Psoas muscle (tissue), 8 donors: ENCODE measurements around the gene SMG6. TPM values are rescaled to one million over a fixed set of nuclear protein-coding genes. Genes with fewer than 3 reads are reported as not detected.
A peak's percentile ranks its signal among the peaks of the same experiment; 100 is the strongest.

Experiments
- ATAC-seq, 4 donors: fragments of 200-7000 bp; cut with Tn5 transposase; one replicate each; pipeline ENCODE4 v1.9.1; 2020; ENCODE audit warnings: moderate library complexity in 3 of 4, mild to moderate bottlenecking in 2 of 4
- DNase-seq, 2 donors: peaks; one replicate each; pipeline ENCODE4 v3.0.0-alpha.2; 2020
- H3K27ac ChIP-seq: fragments of 200-600 bp; one replicate; pipeline ENCODE4 v1.8.0; 2022
- H3K27me3 ChIP-seq, 3 donors: fragments of 200-600 bp in 1 of 3; one replicate each; pipeline versions ENCODE4 v1.6.1 to v1.8.0; 2013 to 2022; ENCODE audit warnings: low read length in 2 of 3, mild to moderate bottlenecking in 2 of 3, moderate library complexity in 1 of 3; ENCODE audit not compliant: insufficient read depth in 3 of 3
- H3K36me3 ChIP-seq, 2 donors: fragments of 200-600 bp in 1 of 2; one replicate each; pipeline versions ENCODE4 v1.6.1 to v1.8.0; 2013 to 2022; ENCODE audit warnings: low read depth in 1 of 2, mild to moderate bottlenecking in 1 of 2, moderate library complexity in 1 of 2; ENCODE audit not compliant: insufficient read depth in 1 of 2
- H3K4me1 ChIP-seq: fragments of 200-600 bp; one replicate; pipeline ENCODE4 v1.8.0; 2022
- H3K4me3 ChIP-seq: fragments of 200-600 bp; one replicate; pipeline ENCODE4 v1.8.0; 2022; ENCODE audit warnings: mild to moderate bottlenecking
- H3K9me3 ChIP-seq: fragments of 200-600 bp; one replicate; pipeline ENCODE4 v1.8.0; 2022
- WGBS, 3 donors: extraction: QIAGEN DNeasy Blood & Tissue Kit; methylation state at CpG; one replicate each; pipeline versions ENCODE4 v1.1.6 to v1.1.7; 2013; 5-methylcytosine and 5-hydroxymethylcytosine counted together
- intact Hi-C, 2 donors: fragments of 100-400 bp; cut with DNase I; formaldehyde crosslinking; loops; one replicate each; pipeline versions ENCODE4 v1.11.0 to v1.14.2; 2022
- polyA plus RNA-seq, 3 donors: library from polyadenylated mRNA; stranded (reverse); fragments of 200-250 nt; gene quantifications; one replicate each; pipeline ENCODE4 v1.2.3, GENCODE V29; 2013
- total RNA-seq, 4 donors: library from RNA; stranded (reverse); fragmentation: NEBNext Ultra II Directional in 2 of 4; extraction: Animal tissue kit (Norgen Biotek cat#: 25700) in 2 of 4; gene quantifications; one replicate each; pipeline versions ENCODE4 v1.2.1 to v1.2.4, GENCODE V29; 2021 to 2023
- TF ChIP-seq, protein P1 (sequence below): fragments of 200-600 bp; IDR thresholded peaks from one replicate; pipeline ENCODE4 v1.8.0; 2022; ENCODE audit warnings: antibody characterized with exemption
- donor health status: healthy with polysubstance abuse.
- donor health status: DM: no; HTN: no; CAD: no; lungs with moderate emphysema.
- donor health status: Bipolar disorder and iron deficiency.
- donor health status: healthy.
- donor health status: DM: yes; HTN: yes; CAD: no.
- donor health status: DM: no; HTN: no; CAD: no.
- donor health status: DM: no; HTN: no; CAD: no.
- donor health status: DM: yes; HTN: yes; CAD: no.

SMG6 gene
- total and polyA plus RNA-seq, 7 donors: 9.4 to 24.1 (median 16.3) TPM

DNA sequence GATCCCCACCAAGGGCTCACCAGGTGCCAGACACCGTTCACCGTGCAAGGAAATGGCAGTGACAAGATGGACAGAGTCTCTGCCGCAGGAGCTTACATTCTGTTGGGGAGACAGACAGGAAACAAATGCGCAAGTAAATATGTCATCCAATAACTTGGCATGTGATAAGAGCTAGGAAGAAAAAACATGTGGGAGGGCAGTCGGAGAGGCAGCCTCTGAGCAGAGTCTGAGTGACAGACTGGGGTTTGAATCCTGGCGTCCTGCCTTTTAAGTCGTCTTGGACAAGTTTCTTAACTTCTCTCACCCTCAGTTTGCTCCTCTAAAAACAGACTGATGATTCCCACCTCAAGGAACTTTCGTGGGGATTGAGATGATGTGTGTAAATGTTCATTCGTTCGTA is 40.9 kb upstream of the SMG6 start:
- TF ChIP-seq, protein P1, sequence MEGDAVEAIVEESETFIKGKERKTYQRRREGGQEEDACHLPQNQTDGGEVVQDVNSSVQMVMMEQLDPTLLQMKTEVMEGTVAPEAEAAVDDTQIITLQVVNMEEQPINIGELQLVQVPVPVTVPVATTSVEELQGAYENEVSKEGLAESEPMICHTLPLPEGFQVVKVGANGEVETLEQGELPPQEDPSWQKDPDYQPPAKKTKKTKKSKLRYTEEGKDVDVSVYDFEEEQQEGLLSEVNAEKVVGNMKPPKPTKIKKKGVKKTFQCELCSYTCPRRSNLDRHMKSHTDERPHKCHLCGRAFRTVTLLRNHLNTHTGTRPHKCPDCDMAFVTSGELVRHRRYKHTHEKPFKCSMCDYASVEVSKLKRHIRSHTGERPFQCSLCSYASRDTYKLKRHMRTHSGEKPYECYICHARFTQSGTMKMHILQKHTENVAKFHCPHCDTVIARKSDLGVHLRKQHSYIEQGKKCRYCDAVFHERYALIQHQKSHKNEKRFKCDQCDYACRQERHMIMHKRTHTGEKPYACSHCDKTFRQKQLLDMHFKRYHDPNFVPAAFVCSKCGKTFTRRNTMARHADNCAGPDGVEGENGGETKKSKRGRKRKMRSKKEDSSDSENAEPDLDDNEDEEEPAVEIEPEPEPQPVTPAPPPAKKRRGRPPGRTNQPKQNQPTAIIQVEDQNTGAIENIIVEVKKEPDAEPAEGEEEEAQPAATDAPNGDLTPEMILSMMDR: no peak
- intact Hi-C loops: no loop called here
- 83 to 88% (median 86%) methylated on average over 10 of the region's 10 CpGs for WGBS, 3 donors

DNA sequence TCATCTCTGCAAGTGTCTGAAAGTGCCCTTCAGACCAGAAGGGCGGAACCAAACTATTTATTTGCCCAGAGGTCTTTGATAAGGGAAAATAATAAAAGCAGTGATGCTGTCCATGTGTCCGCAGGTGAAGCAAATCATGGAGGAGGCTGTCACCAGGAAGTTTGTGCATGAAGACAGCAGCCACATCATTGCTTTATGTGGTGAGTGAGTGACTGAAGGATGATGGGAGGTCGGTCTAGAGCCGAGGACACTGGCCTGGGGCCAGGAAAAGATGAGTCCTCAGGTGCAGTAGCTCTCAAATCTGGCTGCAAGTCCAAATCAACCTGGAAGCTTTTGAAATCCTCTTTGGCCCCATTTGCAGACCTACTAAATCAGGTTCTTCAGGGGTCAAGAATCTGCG is 39.8 kb upstream of the SMG6 start:
- Histone ChIP-seq H3K4me1 (peaks cover 15% of the 10 kb centered on the region), H3K27ac (no peak overlapping the region), H3K27me3 (no peaks in the 10 kb centered on the region), H3K4me3 (no peak overlapping the region), H3K9me3 (no peaks in the 10 kb centered on the region), H3K36me3 (peaks cover 3 to 30% of the 10 kb centered on the region in 2 donors)
- TF ChIP-seq, protein P1: no peak
- WGBS, 3 donors: 61 to 62% (median 62%) methylated on average over 5 of the region's 5 CpGs
- intact Hi-C loops: no loop called here
- no peak for ATAC-seq
- no peak for DNase-seq

More for the DNA sequence above, 40.9 kb upstream of the SMG6 start:
- no peak for ATAC-seq
- H3K4me1 ChIP-seq: peaks cover 18% of the 10 kb centered on the region
- no peak for DNase-seq
- no peaks in the 10 kb centered on the region for H3K27me3 ChIP-seq
- no peak overlapping the region for H3K4me3 ChIP-seq
- H3K27ac ChIP-seq: no peak overlapping the region
- H3K36me3 ChIP-seq: peaks cover 3 to 30% of the 10 kb centered on the region in 2 donors
- no peaks in the 10 kb centered on the region for H3K9me3 ChIP-seq

DNA sequence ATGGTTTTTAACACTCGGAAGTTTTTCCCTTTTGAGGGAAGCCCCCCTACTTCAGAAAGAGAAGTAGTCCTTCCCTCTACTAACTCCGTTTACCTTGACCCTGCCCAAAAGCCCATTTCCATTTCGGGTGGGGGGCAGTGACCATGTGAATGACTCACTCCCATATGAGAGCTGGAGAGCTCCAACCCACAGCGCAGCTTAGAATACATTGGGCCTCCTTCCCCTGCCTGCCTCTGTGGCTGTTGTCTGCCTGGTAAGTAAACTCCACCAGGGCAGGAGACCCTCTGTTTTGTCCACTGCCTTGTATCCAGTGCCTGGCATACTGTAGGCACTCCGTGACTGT is 34.7 kb upstream of the SMG6 start:
- intact Hi-C loops: no loop called here
- DNase-seq (no peak), ATAC-seq (no peak)
- Histone ChIP-seq H3K27me3 (no peaks in the 10 kb centered on the region), H3K9me3 (no peaks in the 10 kb centered on the region), H3K36me3 (peaks cover 12 to 35% of the 10 kb centered on the region in 2 donors), H3K4me1 (peaks cover 10% of the 10 kb centered on the region), H3K27ac (peak overlapping the region; percentile 85), H3K4me3 (peak overlapping the region; percentile 79)
- WGBS, 3 donors: 24 to 45% (median 25%) methylated on average over 5 of the region's 5 CpGs
- TF ChIP-seq, protein P1: no peak

DNA sequence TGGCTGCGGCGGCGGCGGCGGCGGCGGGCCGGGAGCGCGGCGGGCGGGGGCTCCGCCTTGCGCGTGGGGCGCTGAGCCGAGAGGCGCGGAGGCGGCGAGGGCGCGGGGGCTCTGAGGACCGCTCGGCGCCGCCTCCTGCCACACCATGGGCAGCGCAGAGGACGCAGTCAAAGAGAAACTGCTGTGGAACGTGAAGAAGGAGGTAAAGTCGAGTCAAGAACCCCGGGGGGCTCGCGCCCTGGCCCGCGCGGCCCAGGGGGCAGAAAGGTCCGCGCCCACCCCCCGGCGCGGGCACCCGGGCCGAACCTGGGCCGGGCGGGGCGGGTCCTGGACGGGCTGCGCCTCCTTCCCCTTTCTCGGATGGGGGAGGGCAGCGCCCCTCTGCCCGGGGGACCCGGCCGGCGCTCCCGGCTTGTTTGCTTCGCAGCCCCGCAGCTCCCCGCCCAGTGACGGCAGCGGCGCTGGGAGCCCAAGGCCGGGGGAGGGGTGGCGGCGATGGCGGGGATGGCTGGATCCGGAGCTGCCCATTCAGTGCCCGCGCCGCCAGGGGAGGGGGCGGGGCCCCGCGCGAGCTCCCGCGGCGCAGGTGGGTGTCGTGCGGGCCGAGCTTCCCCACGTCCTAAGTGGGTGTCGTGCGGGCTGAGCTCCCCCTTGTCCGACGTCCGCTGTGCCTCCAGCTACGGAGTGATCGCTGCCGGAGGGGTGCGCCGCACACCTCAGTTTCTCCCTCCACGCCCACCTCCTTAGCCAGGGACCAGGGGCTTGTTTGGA is 34.1 kb upstream of the SMG6 start:
- Histone ChIP-seq H3K9me3 (no peaks in the 10 kb centered on the region), H3K4me1 (peaks cover 10% of the 10 kb centered on the region), H3K36me3 (peaks cover 14 to 40% of the 10 kb centered on the region in 2 donors), H3K27me3 (no peaks in the 10 kb centered on the region), H3K27ac (peak overlapping the region; percentile 85), H3K4me3 (peak overlapping the region; percentile 79)
- WGBS, 3 donors: 2 to 3% (median 2%) methylated on average over 41 to 92 of the region's 92 CpGs
- peak; percentile 43 to 67 (median 62) for ATAC-seq
- intact Hi-C loops: loop anchor here in 1 of 2 donors (2.0 kb wide), 1 partner anchor 35 kb away; the partner anchor contains the start of genes SMG6 and SRR
- TF ChIP-seq, protein P1: no peak
- peak; percentile 70 to 79 for DNase-seq
